ENCODE data around the gene WDR47. TPM values are rescaled to one million over a fixed set of nuclear protein-coding genes. Genes with fewer than 3 reads are reported as not detected.
A peak's percentile ranks its signal among the peaks of the same experiment; 100 is the strongest.

WDR47 gene
- total and polyA plus RNA-seq, 2 experiments from 2014 or later = 15.5 to 17.9 TPM

- DNase-seq = no peak
- peaks cover 18% of the 10 kb centered on the region for H3F3A ChIP-seq (ENCODE audit: insufficient read depth)
- peak overlapping the region; percentile 78 for H3K4me2 ChIP-seq (ENCODE audit: unreplicated experiment)
- no peaks in the 10 kb centered on the region for H4K20me1 ChIP-seq (ENCODE audit: insufficient read depth)
- no peaks in the 10 kb centered on the region for H3K9me3 ChIP-seq (ENCODE audit: low read depth)
- peak overlapping the region; percentile 96 for H3K27ac ChIP-seq
- no peaks in the 10 kb centered on the region for H3K27me3 ChIP-seq (replicated peaks; ENCODE audit: insufficient read depth)
- in situ Hi-C loops (cut with MboI) = no loop called here
- WGBS, 2 experiments (ENCODE audit: low coverage in 1 of 2, low lambda C conversion rate in 2 of 2, missing lambda C conversion rate in 2 of 2) = 45 to 49% methylated on average over 5 of the region's 5 CpGs
- H3K36me3 ChIP-seq (ENCODE audit: low read depth) = no peaks in the 10 kb centered on the region
- H3K4me1 ChIP-seq (ENCODE audit: insufficient read depth) = peaks cover 20% of the 10 kb centered on the region
- peak overlapping the region; percentile 61 for H3K4me3 ChIP-seq
- H3K9ac ChIP-seq = peak overlapping the region; percentile 82
- TF ChIP-seq EZH2phosphoT487 (IDR thresholded peaks at IDR 0.05; ENCODE audit: insufficient read depth, low read depth) (no peak), EZH2 (IDR thresholded peaks at IDR 0.05; ENCODE audit: insufficient read depth, poor library complexity, severe bottlenecking) (no peak)
- H3K9me2 ChIP-seq (ENCODE audit: insufficient read depth) = no peaks in the 10 kb centered on the region
- H3K79me2 ChIP-seq (ENCODE audit: insufficient read depth) = peaks cover 2% of the 10 kb centered on the region
- peak overlapping the region; percentile 99 for H2AFZ ChIP-seq
These were observed 38.7 kb upstream of the WDR47 start for GRCh38 chr1:109080441-109081082.

- peak overlapping the region; percentile 82 for H3K9ac ChIP-seq
- peak overlapping the region; percentile 99 for H2AFZ ChIP-seq
- H3K79me2 ChIP-seq (ENCODE audit: insufficient read depth) = peaks cover 15% of the 10 kb centered on the region
- H3K4me3 ChIP-seq = peak overlapping the region; percentile 61
- H3K27me3 ChIP-seq (replicated peaks; ENCODE audit: insufficient read depth) = no peaks in the 10 kb centered on the region
- no peaks in the 10 kb centered on the region for H3K9me3 ChIP-seq (ENCODE audit: low read depth)
- no peaks in the 10 kb centered on the region for H4K20me1 ChIP-seq (ENCODE audit: insufficient read depth)
- peak overlapping the region; percentile 78 for H3K4me2 ChIP-seq (ENCODE audit: unreplicated experiment)
- no peak for TF ChIP-seq EZH2phosphoT487 (IDR thresholded peaks at IDR 0.05; ENCODE audit: insufficient read depth, low read depth)
- TF ChIP-seq EZH2 (IDR thresholded peaks at IDR 0.05; ENCODE audit: insufficient read depth, poor library complexity, severe bottlenecking) = no peak
- peaks cover 28% of the 10 kb centered on the region for H3F3A ChIP-seq (ENCODE audit: insufficient read depth)
- H3K9me2 ChIP-seq (ENCODE audit: insufficient read depth) = no peaks in the 10 kb centered on the region
- in situ Hi-C loops (cut with MboI) = no loop called here
- no peaks in the 10 kb centered on the region for H3K36me3 ChIP-seq (ENCODE audit: low read depth)
- peaks cover 20% of the 10 kb centered on the region for H3K4me1 ChIP-seq (ENCODE audit: insufficient read depth)
- peak overlapping the region; percentile 96 for H3K27ac ChIP-seq
- 78 to 85% methylated on average over 2 of the region's 2 CpGs for WGBS, 2 experiments (ENCODE audit: low coverage in 1 of 2, low lambda C conversion rate in 2 of 2, missing lambda C conversion rate in 2 of 2)
- no peak for DNase-seq
These were observed 37.3 kb upstream of the WDR47 start for GRCh38 chr1:109079240-109079622.

- H3K9me3 ChIP-seq (ENCODE audit: low read depth) = no peaks in the 10 kb centered on the region
These were observed 36.4 kb upstream of the WDR47 start for GRCh38 chr1:109078317-109078716.

GRCh38 chr1:109075531-109076490, 33.9 kb upstream of the WDR47 start, which contains the start of gene TAF13:
Gene TAF13 (minus strand): TSS chr1:109076003. CDS start chr1:109075947, 56 bp downstream.
- Histone ChIP-seq H3K4me1 (ENCODE audit: insufficient read depth) (peaks cover 20% of the 10 kb centered on the region), H3K9me3 (ENCODE audit: low read depth) (no peaks in the 10 kb centered on the region), H3F3A (ENCODE audit: insufficient read depth) (peaks cover 26% of the 10 kb centered on the region), H3K4me2 (ENCODE audit: unreplicated experiment) (peak within 1 kb of the TSS; percentile 98), H3K79me2 (ENCODE audit: insufficient read depth) (peaks cover 47% of the 10 kb centered on the region), H4K20me1 (ENCODE audit: insufficient read depth) (no peaks in the 10 kb centered on the region; the same call in 1 of the 2 replicates), H3K9me2 (ENCODE audit: insufficient read depth) (no peaks in the 10 kb centered on the region), H3K27me3 (replicated peaks; ENCODE audit: insufficient read depth) (no peaks in the 10 kb centered on the region), H3K36me3 (ENCODE audit: low read depth) (no peaks in the 10 kb centered on the region), H2AFZ (peak within 1 kb of the TSS; percentile 93), H3K9ac (peak within 1 kb of the TSS; percentile 98), H3K27ac (peak within 1 kb of the TSS; percentile 98), H3K4me3 (peak within 1 kb of the TSS; percentile 95)
- in situ Hi-C loops (cut with MboI) = no loop called here
- peak; percentile 99 for DNase-seq
- 5 to 6% methylated on average over 36 to 39 of the region's 39 CpGs for WGBS, 2 experiments (ENCODE audit: low coverage in 1 of 2, low lambda C conversion rate in 2 of 2, missing lambda C conversion rate in 2 of 2)
- TF ChIP-seq EZH2 (IDR thresholded peaks at IDR 0.05; ENCODE audit: insufficient read depth, poor library complexity, severe bottlenecking) (no peak), EZH2phosphoT487 (IDR thresholded peaks at IDR 0.05; ENCODE audit: insufficient read depth, low read depth) (no peak)

More at GRCh38 chr1:109078317-109078716, 36.4 kb upstream of the WDR47 start:
- TF ChIP-seq EZH2 (IDR thresholded peaks at IDR 0.05; ENCODE audit: insufficient read depth, poor library complexity, severe bottlenecking) (no peak), EZH2phosphoT487 (IDR thresholded peaks at IDR 0.05; ENCODE audit: insufficient read depth, low read depth) (no peak)
- Histone ChIP-seq H3K4me2 (ENCODE audit: unreplicated experiment) (no peak overlapping the region), H3F3A (ENCODE audit: insufficient read depth) (peaks cover 28% of the 10 kb centered on the region), H3K4me1 (ENCODE audit: insufficient read depth) (peaks cover 20% of the 10 kb centered on the region), H3K9me2 (ENCODE audit: insufficient read depth) (no peaks in the 10 kb centered on the region), H3K36me3 (ENCODE audit: low read depth) (no peaks in the 10 kb centered on the region), H3K4me3 (no peak overlapping the region), H3K9ac (no peak overlapping the region), H4K20me1 (ENCODE audit: insufficient read depth) (no peaks in the 10 kb centered on the region), H3K27ac (no peak overlapping the region), H2AFZ (no peak overlapping the region), H3K79me2 (ENCODE audit: insufficient read depth) (peaks cover 24% of the 10 kb centered on the region), H3K27me3 (replicated peaks; ENCODE audit: insufficient read depth) (no peaks in the 10 kb centered on the region)
- 100% methylated on average over 1 of the region's 1 CpG for WGBS, 2 experiments (ENCODE audit: low coverage in 1 of 2, low lambda C conversion rate in 2 of 2, missing lambda C conversion rate in 2 of 2)
- no peak for DNase-seq
- in situ Hi-C loops (cut with MboI) = no loop called here

Measured in GM23248 (cell line).